AG10803 (cell line): ENCODE measurements around the gene SHROOM3.
"Not testable (repeated sequence)": the region's sequence is repeated elsewhere in the genome, so short reads cannot be mapped to it uniquely, and the experiment has no call there.

ENCODE experiments used
- DNase-seq: peaks from one replicate; pipeline ENCODE4 v3.0.0; 2010; ENCODE audit warnings: low read depth
- H3K4me3 ChIP-seq: 2 replicates; pipeline ENCODE4 v1.5.1; 2011; ENCODE audit warnings: mild to moderate bottlenecking, low read length, control low read depth
- CTCF ChIP-seq: conservative IDR thresholded peaks from 2 replicates; pipeline ENCODE4 v1.5.1; 2011; ENCODE audit warnings: mild to moderate bottlenecking, low read length, control low read depth, inconsistent platforms

SHROOM3 gene

GRCh38 chr4:76445911-76446310 lies 10.9 kb downstream of the SHROOM3 start:
- no peak for DNase-seq
- H3K4me3 ChIP-seq = no peak overlapping the region
- TF ChIP-seq CTCF = no peak

- H3K4me3 ChIP-seq = no peak overlapping the region
- TF ChIP-seq CTCF = no peak
- DNase-seq = no peak
Measured at GRCh38 chr4:76447393-76447851, 12.4 kb downstream of the SHROOM3 start.

- H3K4me3 ChIP-seq = no peak overlapping the region
- no peak for TF ChIP-seq CTCF
- DNase-seq = no peak
Measured at GRCh38 chr4:76448211-76448610, 13.2 kb downstream of the SHROOM3 start.

GRCh38 chr4:76449362-76449767 lies 14.3 kb downstream of the SHROOM3 start:
- TF ChIP-seq CTCF = no peak
- DNase-seq = no peak
- no peak overlapping the region for H3K4me3 ChIP-seq

DNA sequence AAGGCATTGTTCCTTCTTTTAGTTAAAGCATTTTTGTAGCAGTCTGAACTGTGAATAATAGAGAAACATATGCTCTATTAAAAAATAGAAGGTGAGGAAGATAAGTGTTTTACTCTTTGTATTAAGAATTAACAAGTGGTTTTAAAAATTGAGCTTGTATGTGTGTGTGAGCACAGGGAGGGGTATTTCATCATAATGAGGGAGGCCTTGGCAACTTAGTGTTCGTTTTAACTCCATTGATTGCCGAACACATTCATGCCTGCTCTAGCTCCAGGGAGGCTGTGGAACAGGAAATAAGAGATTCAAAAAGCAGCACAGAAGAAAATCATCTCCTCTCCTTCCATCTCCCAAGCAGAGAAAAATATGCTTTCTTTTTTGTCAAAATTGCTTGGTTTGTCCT lies 14.8 kb downstream of the SHROOM3 start:
- no peak for TF ChIP-seq CTCF
- peak; percentile 22 for DNase-seq
- no peak overlapping the region for H3K4me3 ChIP-seq

DNA sequence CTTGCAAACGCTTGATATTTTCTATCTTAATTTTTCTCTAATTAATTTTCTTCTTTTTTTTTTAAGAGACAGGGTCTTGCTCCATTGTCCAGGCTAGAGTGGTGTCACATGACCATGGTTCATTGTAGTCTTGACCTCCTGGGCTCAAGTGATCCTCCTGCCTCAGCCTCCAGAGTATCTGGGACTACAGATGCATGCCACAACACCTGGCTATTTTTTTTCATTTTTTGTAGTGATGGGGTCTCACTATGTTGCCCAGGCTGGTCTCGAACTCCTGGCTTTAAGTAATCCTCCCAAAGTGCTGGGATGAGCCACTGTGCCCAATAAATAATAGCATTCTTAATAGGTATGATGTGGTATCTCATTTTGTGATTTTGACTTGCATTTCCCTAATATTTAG lies 18.2 kb downstream of the SHROOM3 start:
- TF ChIP-seq CTCF = no peak
- H3K4me3 ChIP-seq = no peak overlapping the region
- no peak for DNase-seq

DNA sequence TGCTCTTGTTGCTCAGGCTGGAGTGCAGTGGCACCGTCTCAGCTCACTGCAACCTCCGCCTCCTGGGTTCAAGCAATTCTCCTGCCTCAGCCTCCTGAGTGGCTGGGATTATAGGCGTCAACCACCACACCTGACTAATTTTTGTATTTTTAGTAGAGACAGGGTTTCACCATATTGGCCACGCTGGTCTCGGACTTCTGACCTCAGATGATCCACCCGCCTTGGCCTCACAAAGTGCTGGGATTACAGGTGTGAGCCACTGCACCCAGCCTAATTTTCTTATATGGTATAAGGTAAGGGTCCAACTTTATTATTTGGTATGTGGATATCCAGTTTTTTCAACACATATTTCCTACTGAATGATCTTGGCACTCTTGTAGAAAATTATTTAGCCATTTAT lies 19.0 kb downstream of the SHROOM3 start:
- DNase-seq, H3K4me3 ChIP-seq: not testable (repeated sequence)

- TF ChIP-seq CTCF = no peak
- DNase-seq = no peak
- no peak overlapping the region for H3K4me3 ChIP-seq
Measured at GRCh38 chr4:76457885-76458284, 22.9 kb downstream of the SHROOM3 start.
